Cortex of kidney (tissue), 1 donor: ENCODE results near the gene PDE8B.
"Not testable (repeated sequence)": the region's sequence is repeated elsewhere in the genome, so short reads cannot be mapped to it uniquely, and the experiment has no call there.

Source experiments
- DNase-seq: peaks from one replicate; lab custom pipeline; 2025; lab: John Stamatoyannopoulos, UW

PDE8B gene

DNA sequence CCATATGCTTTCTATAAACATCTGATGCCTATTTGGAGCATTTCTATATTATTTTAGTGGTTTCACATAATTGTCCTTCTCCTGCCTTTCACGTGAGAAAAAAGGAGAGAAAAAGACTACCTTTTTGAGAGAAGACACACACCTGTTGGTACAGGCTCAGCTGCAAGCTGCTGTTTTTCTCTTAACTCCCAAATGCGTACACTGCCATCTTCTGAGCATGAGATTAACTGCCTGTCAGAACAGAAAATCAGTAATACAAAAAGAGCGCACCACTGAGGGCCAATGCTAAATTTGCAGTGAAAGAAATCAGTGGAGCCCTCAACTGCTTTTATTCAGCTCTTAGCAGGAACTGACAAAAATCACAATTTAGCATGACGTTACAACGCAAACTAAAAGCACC lies 226.7 kb downstream of the PDE8B start:
- DNase-seq: no peak

DNA sequence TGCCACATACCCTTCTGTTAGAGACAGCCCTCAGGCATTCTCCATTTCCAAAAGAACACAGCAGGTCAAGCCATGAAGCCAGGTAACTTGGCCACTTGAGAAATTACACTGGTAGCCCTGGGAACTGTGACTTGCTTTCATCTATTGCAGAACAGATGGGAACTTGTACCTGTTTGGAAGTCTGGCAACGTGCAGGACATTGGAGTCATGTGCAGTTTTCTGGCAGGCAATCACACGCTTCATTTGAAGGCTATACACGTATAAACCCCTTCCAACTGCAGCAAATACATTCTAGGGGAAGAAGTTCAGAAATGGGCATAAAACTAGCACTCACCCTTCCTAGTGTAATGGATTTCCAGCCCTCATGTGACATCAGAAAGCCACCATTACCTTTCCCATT lies 227.6 kb downstream of the PDE8B start:
- no peak for DNase-seq

DNA sequence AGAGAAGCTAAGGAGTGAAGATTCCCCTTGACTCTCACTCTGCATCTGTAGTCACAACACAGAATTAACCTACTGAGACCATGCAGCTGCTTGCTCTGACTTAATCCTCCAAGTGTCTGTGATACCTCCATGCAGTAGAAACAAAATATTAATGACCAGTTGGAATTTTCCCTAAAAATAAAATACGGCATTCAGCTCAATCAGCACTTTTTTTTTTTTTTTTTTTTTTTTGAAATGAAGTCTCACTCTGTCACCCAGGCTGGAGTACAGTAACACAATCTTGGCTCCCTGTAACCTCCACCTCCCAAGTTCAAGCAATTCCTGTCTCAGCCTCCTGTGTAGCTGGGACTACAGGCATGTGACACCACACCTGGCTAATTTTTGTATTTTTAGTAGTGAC lies 233.2 kb downstream of the PDE8B start:
- no peak for DNase-seq

DNA sequence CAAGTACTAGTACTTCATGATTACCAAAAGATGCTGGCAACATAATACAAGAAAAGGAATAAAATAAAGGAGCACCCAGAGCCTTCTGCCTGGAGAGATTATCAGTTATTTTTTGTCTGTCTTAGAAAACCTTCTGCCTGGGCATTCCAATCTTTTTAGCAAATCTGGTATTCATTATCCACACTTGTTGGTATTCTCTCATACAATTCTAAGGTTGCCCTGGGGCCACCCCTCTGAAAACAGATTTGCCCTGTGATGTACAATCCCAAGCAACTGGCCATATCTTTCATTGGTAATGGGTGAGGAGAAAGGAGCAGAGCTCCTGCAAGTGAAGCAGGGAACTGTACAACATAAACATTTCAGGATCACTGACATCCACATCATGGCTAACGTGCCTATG lies 233.9 kb downstream of the PDE8B start:
- no peak for DNase-seq

DNA sequence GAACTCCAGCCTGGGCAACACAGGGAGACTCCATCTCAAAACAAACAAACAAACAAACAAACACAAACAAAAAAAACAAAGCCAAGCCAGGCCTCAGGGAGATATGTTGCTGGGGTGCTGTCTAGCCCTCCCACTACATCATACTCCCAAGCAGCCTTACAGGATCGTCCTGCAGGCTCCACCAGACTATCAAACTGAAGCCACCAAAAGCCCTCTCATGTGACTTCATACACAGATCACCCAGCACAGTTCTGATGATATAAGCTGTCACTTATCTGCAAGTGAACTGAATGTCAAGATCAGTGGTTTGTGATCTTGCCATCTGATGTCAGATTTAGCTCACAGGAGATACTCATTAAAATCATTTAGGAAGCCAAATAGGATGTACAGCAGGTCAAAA lies 238.4 kb downstream of the PDE8B start:
- no peak for DNase-seq

DNA sequence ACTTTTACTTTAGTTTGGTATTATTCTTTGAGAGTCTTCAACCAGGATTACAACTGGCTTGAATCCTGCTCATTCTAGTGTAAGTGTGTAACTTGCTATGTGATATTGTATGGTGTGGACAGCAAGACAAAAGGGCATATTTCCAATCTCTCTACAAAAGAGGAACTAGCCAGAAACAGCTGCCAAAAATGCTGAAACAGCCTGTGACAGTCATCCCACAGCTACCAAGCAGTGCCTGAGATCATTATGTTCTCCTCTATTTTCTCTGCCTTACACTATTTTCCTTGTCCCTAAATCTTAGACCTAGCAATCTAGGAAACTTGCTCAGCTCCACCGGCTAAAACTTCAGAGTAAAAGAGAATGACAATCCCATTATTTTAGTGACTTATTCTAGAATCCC lies 238.8 kb downstream of the PDE8B start:
- DNase-seq: no peak

DNA sequence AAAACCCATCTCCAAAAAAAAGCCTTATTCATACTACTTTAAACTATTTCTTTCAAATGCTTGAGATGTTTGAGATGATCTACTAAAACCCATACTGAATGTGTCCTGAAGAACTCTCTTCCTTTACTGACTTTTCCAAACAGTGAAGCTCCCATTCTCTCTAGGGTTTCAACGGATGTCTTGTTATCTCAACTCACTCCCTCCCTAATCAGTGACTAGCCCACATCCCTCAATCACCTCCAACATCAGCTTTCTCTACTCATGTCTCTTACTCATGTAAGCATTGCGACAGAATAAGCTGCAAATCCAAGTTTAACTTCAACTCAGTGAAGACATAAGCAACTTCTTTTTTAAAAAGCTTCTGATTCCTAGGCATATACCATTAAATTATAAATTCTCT lies 239.5 kb downstream of the PDE8B start:
- DNase-seq: no peak

DNA sequence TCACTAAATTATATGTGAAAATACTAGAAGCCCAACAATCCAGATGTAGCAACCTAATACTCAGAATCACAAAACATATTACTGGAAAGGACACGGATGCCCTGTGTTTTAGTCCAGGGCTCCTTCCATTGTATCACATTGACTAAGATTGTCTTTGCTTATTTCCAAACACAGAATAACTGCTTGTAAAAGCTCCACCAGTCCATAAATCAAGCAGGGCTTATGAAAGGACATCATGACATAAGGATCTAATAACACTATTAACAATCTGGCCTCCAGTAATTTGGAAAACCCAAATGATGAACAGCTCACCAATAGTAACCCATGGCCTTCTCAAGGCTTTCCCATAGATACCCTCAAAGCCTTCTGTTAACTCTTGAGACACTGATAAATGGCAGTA lies 241.9 kb downstream of the PDE8B start:
- DNase-seq: no peak

DNA sequence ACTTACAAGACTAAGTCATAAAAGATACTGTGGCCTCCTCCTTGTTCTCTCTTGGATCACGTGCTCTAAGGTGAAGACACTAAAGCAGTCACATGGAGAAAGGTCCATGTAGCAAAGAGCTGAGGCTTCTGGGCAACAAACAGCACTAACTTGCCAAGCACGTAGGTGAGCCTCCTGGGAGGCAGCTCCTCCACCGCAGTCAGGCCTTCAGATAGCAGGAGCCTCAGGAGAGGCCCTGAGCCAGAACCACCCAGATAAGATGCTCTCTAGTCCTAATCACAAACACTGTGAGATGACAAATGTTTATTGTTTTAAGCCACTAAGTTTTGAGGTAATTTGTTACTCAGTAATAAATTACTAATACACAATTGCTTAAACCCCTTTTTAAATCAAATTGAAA lies 243.6 kb downstream of the PDE8B start:
- DNase-seq: no peak

DNA sequence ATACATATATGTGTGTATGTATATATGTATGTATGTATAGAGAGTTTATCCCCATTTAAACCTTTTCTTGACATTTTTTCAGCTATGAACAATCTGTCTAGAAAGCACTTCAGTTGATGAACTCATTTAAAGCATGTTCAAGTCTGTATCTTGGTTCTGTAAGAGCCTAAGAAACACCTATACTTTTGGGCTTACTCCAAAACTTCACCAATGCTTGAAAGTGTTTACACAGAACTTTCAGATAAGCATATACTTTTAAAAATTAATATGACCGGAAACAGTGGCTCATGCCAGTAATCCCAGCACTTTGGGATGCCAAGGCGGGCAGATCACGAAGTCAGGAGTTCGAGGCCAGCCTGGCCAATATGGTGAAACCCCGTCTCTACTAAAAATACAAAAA lies 250.8 kb downstream of the PDE8B start:
- no peak for DNase-seq

DNA sequence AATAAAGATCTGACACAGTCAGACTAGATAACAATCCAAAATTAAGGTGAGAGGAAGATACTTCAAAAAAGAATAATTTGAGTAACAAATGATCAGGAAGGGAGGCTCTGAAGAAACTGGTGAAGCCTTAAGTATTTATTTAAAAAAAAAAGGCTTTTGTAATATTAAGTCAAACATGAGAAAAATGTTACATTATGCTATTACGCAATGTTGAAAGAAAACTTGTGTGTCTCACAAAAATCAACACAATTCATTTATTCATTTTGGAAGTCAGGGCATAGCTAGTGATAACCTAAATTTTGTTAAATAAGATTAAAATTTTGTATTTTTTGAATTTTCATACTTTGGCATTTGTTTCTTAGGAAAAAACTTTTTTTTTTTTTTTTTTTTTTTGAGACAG lies 253.4 kb downstream of the PDE8B start:
- DNase-seq: no peak

DNA sequence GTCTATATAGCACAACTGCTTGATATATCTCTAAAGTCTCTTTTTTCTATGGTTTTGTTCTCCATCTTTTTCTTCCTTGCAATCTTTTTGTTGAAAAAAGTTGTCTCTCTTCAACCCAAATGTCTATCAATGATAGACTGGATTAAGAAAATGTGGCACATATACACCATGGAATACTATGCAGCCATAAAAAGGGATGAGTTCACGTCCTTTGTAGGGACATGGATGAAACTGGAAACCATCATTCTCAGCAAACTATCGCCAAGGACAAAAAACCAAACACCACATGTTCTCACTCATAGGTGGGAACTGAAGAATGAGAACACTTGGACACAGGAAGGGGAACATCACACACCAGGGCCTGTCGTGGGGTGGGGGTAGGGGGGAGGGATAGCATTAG lies 258.4 kb downstream of the PDE8B start:
- not testable (repeated sequence) for DNase-seq

DNA sequence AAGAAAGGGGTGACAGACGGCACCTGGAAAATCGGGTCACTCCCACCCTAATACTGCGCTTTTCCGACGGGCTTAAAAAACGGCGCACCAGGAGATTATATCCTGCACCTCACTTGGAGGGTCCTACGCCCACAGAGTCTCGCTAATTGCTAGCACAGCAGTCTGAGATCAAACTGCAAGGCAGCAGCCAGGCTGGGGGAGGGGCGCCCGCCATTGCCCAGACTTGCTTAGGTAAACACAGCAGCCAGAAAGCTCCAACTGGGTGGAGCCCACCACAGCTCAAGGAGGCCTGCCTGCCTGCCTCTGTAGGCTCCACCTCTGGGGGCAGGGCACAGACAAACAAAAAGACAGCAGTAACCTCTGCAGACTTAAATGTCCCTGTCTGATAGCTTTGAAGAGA lies 264.6 kb downstream of the PDE8B start:
- DNase-seq: not testable (repeated sequence)
